ENCODE data around the gene C1orf116. TPM values are rescaled to one million over a fixed set of nuclear protein-coding genes. Genes with fewer than 3 reads are reported as not detected.

C1orf116 gene
- total RNA-seq, 4 donors from 2014 or later = 0.62 TPM; not detected in 3

- no peak for DNase-seq
- no peaks in the 10 kb centered on the region for H3K36me3 ChIP-seq
- no peaks in the 10 kb centered on the region for H3K9me3 ChIP-seq
- H3K4me1 ChIP-seq = no peaks in the 10 kb centered on the region
- H3K27me3 ChIP-seq = no peaks in the 10 kb centered on the region
- TF ChIP-seq, protein P1, sequence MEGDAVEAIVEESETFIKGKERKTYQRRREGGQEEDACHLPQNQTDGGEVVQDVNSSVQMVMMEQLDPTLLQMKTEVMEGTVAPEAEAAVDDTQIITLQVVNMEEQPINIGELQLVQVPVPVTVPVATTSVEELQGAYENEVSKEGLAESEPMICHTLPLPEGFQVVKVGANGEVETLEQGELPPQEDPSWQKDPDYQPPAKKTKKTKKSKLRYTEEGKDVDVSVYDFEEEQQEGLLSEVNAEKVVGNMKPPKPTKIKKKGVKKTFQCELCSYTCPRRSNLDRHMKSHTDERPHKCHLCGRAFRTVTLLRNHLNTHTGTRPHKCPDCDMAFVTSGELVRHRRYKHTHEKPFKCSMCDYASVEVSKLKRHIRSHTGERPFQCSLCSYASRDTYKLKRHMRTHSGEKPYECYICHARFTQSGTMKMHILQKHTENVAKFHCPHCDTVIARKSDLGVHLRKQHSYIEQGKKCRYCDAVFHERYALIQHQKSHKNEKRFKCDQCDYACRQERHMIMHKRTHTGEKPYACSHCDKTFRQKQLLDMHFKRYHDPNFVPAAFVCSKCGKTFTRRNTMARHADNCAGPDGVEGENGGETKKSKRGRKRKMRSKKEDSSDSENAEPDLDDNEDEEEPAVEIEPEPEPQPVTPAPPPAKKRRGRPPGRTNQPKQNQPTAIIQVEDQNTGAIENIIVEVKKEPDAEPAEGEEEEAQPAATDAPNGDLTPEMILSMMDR (IDR thresholded peaks at IDR 0.05) = no peak
- TF ChIP-seq POLR2A (IDR thresholded peaks at IDR 0.05) = no peak
- intact Hi-C loops (cut with DNase I; ENCODE audit: low total_unique reads) = no loop called here
- H3K4me3 ChIP-seq = no peak overlapping the region
- H3K27ac ChIP-seq = no peak overlapping the region
Observed at GRCh38 chr1:207072233-207072632, 39.7 kb upstream of the C1orf116 start.

- no peak for TF ChIP-seq POLR2A (IDR thresholded peaks at IDR 0.05)
- TF ChIP-seq, protein P1 (IDR thresholded peaks at IDR 0.05) = no peak
- intact Hi-C loops (cut with DNase I; ENCODE audit: low total_unique reads) = no loop called here
- H3K4me3 ChIP-seq = no peak overlapping the region
- H3K27me3 ChIP-seq = no peaks in the 10 kb centered on the region
- DNase-seq = no peak
- no peak overlapping the region for H3K27ac ChIP-seq
- no peaks in the 10 kb centered on the region for H3K9me3 ChIP-seq
- no peaks in the 10 kb centered on the region for H3K36me3 ChIP-seq
- H3K4me1 ChIP-seq = no peaks in the 10 kb centered on the region
Observed at GRCh38 chr1:207071426-207071825, 38.9 kb upstream of the C1orf116 start.

DNA sequence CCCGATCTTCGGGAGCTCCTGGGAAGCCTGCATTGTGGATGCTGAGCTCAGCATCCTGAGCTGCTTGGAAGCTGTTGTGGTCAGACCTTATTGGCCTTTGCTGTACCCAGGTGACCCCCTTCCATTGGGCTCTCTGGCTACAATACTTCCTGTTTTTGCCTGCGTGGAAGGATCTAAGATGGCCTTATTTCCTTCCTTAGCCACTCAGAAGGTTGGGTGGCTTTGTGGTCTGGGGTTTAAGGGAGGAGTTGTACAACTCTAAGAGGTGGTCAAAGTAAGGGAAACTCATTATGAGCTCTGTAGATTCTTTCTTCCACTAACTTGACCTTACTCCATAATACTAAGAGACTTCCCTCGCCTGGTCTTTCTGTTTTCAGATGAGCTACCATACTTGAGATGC lies 38.3 kb upstream of the C1orf116 start:
- no peaks in the 10 kb centered on the region for H3K9me3 ChIP-seq

DNA sequence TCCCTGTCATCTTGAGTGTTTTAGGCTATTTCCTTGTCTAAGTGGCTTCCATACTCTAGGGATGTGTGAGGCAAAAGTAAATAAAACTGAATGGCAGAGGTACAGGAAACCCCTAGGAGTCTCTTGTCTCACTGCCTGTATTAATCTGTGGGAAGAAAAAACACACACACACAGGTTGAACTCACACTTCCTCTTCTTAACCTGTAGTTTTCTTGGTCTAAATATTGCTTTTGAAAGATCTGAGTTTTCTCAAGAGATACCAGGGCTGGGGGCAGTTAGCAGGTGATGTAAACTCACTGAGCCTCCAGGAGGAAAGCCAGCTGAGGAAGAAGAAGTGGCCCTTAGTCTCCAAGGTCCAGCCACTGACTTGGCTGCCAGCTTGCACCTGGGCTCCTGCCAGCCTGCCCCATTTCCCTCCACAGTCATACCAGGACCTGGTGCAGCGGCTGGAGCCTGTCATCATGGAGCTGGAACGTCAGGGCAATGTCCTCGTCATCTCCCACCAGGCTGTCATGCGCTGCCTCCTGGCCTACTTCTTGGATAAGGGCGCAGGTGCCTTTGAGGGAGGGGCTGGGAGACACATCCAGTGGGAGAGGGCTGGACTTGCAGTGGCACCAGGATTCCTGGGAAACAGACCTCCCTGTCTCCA lies 37.4 kb upstream of the C1orf116 start:
- no peak overlapping the region for H3K4me3 ChIP-seq
- H3K36me3 ChIP-seq = no peaks in the 10 kb centered on the region
- no peak for DNase-seq
- intact Hi-C loops (cut with DNase I; ENCODE audit: low total_unique reads) = no loop called here
- TF ChIP-seq, protein P1 (IDR thresholded peaks at IDR 0.05) = no peak
- TF ChIP-seq POLR2A (IDR thresholded peaks at IDR 0.05) = no peak
- no peaks in the 10 kb centered on the region for H3K4me1 ChIP-seq
- no peaks in the 10 kb centered on the region for H3K27me3 ChIP-seq
- H3K27ac ChIP-seq = no peak overlapping the region
- H3K9me3 ChIP-seq = no peaks in the 10 kb centered on the region

More for the DNA sequence above, 38.3 kb upstream of the C1orf116 start:
- Histone ChIP-seq H3K36me3 (no peaks in the 10 kb centered on the region), H3K27me3 (no peaks in the 10 kb centered on the region), H3K27ac (no peak overlapping the region), H3K4me3 (no peak overlapping the region), H3K4me1 (no peaks in the 10 kb centered on the region)
- intact Hi-C loops (cut with DNase I; ENCODE audit: low total_unique reads) = no loop called here
- no peak for DNase-seq
- TF ChIP-seq POLR2A (IDR thresholded peaks at IDR 0.05) = no peak
- TF ChIP-seq, protein P1 (IDR thresholded peaks at IDR 0.05) = no peak

GRCh38 chr1:207069061-207069460 lies 36.5 kb upstream of the C1orf116 start:
- DNase-seq = no peak
- TF ChIP-seq, protein P1 (IDR thresholded peaks at IDR 0.05) = no peak
- TF ChIP-seq POLR2A (IDR thresholded peaks at IDR 0.05) = no peak
- Histone ChIP-seq H3K27me3 (no peaks in the 10 kb centered on the region), H3K36me3 (no peaks in the 10 kb centered on the region), H3K4me1 (no peaks in the 10 kb centered on the region), H3K27ac (no peak overlapping the region), H3K9me3 (no peaks in the 10 kb centered on the region), H3K4me3 (no peak overlapping the region)
- intact Hi-C loops (cut with DNase I; ENCODE audit: low total_unique reads) = no loop called here
